ENCODE results near the gene ERBB4. TPM values are rescaled to one million over a fixed set of nuclear protein-coding genes. Genes with fewer than 3 reads are reported as not detected.

ERBB4 gene
- polyA plus RNA-seq, 2 of the 4 experiments (the other 2 are of a cell fraction) = not detected

DNA sequence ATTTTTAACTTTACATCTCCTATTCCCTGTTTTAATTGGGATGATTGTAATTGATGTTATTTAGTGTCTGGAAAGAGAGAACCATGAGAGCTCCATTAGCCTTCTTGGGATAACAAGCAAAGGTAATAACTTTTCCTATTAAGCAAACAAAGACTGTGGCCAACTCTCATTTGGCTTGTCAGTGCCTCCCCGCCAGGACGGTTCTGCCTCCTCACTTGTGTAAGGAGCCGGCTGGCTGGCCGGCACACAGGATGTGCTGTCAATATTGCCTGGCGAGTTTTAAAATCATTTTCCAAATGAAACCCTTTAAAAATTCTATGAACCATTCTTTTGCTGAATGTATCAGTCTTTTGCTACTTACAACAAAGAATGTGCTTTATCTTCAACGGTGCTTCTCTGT, 1083.9 kb downstream of the ERBB4 start (continued):
- TF ChIP-seq PBX3 (IDR thresholded peaks at IDR 0.05) = no peak

DNA sequence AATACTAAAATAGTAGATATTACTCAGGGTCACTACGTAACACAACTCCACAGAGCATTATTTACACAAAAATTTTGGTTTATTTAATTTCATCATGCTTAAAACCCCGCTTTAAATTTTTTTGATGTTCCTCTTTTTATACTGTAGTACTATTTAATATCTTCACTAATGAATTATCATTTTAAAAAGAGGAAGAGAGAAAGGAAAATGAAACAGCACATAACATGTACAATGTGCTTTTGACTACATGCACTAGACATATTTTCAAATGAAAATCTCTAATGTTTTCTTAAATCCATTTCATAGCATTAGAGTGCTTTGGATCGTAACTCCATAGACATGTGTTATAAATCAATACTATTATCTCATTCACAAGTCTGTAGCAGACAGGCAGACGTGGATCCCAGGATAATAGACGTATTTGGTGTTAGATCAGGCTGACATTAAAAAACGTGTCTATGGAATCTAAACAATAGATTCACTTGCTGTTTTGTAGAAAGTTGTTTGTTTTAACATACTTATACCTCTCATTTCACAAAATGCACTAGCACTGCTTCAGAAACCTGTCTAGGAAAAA, 1085.2 kb downstream of the ERBB4 start:
- no peak for FAIRE-seq
- no peak overlapping the region for H3K27ac ChIP-seq
- 45% methylated on average over 6 of the region's 6 CpGs for WGBS (ENCODE audit: missing lambda C conversion rate)
- no peak overlapping the region for H3K4me2 ChIP-seq
- no peak overlapping the region for H3K4me3 ChIP-seq
- TF ChIP-seq, protein P1, sequence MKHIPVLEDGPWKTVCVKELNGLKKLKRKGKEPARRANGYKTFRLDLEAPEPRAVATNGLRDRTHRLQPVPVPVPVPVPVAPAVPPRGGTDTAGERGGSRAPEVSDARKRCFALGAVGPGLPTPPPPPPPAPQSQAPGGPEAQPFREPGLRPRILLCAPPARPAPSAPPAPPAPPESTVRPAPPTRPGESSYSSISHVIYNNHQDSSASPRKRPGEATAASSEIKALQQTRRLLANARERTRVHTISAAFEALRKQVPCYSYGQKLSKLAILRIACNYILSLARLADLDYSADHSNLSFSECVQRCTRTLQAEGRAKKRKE (CRISPR knock-in tag; IDR thresholded peaks at IDR 0.05; ENCODE audit: low read depth) = no peak
- TF ChIP-seq RAD21 (conservative IDR thresholded peaks at IDR 0.05 in 1 of 2, IDR thresholded peaks at IDR 0.05 in 1 of 2) = no peak
- TF ChIP-seq JUN (IDR thresholded peaks at IDR 0.05) = no peak
- TF ChIP-seq EHF (CRISPR knock-in tag; IDR thresholded peaks at IDR 0.05) = no peak
- no peak for TF ChIP-seq ESRRA (IDR thresholded peaks at IDR 0.05; ENCODE audit: borderline replicate concordance, low read length)
- TF ChIP-seq CEBPB (IDR thresholded peaks at IDR 0.05) = no peak
- TF ChIP-seq FOSL2 (IDR thresholded peaks at IDR 0.05) = no peak
- no peak for TF ChIP-seq FOSL2 (CRISPR knock-in tag; IDR thresholded peaks at IDR 0.05)
- no peak for TF ChIP-seq MAX (IDR thresholded peaks at IDR 0.05)
- no peak for ATAC-seq
- no peak for DNase-seq (ENCODE audit: low read depth in 1 of 2, low spot score in 1 of 2)
- no peaks in the 10 kb centered on the region for H3K4me1 ChIP-seq
- no peaks in the 10 kb centered on the region for H3K9me3 ChIP-seq
- ChIA-PET POLR2A (no interaction called here), CTCF (interaction anchor here (2.5 kb wide), 1 partner anchor 12 kb away, joined by 6 read pairs; no protein-coding TSS in a partner anchor)

GRCh38 chr2:211451642-211452041, 1087.0 kb downstream of the ERBB4 start:
- ATAC-seq = no peak
- Histone ChIP-seq H3K27ac (no peak overlapping the region), H3K4me3 (no peak overlapping the region), H3K9me3 (no peaks in the 10 kb centered on the region), H3K4me1 (no peaks in the 10 kb centered on the region), H3K4me2 (no peak overlapping the region)
- no peak for TF ChIP-seq SMC3 (IDR thresholded peaks at IDR 0.05)
- no peak for TF ChIP-seq NFE2L2 (conservative IDR thresholded peaks at IDR 0.05; ENCODE audit: low read length)
- TF ChIP-seq EHF (CRISPR knock-in tag; IDR thresholded peaks at IDR 0.05) = no peak
- TF ChIP-seq, protein P2, sequence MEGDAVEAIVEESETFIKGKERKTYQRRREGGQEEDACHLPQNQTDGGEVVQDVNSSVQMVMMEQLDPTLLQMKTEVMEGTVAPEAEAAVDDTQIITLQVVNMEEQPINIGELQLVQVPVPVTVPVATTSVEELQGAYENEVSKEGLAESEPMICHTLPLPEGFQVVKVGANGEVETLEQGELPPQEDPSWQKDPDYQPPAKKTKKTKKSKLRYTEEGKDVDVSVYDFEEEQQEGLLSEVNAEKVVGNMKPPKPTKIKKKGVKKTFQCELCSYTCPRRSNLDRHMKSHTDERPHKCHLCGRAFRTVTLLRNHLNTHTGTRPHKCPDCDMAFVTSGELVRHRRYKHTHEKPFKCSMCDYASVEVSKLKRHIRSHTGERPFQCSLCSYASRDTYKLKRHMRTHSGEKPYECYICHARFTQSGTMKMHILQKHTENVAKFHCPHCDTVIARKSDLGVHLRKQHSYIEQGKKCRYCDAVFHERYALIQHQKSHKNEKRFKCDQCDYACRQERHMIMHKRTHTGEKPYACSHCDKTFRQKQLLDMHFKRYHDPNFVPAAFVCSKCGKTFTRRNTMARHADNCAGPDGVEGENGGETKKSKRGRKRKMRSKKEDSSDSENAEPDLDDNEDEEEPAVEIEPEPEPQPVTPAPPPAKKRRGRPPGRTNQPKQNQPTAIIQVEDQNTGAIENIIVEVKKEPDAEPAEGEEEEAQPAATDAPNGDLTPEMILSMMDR (IDR thresholded peaks at IDR 0.05) = no peak
- TF ChIP-seq, protein P3, sequence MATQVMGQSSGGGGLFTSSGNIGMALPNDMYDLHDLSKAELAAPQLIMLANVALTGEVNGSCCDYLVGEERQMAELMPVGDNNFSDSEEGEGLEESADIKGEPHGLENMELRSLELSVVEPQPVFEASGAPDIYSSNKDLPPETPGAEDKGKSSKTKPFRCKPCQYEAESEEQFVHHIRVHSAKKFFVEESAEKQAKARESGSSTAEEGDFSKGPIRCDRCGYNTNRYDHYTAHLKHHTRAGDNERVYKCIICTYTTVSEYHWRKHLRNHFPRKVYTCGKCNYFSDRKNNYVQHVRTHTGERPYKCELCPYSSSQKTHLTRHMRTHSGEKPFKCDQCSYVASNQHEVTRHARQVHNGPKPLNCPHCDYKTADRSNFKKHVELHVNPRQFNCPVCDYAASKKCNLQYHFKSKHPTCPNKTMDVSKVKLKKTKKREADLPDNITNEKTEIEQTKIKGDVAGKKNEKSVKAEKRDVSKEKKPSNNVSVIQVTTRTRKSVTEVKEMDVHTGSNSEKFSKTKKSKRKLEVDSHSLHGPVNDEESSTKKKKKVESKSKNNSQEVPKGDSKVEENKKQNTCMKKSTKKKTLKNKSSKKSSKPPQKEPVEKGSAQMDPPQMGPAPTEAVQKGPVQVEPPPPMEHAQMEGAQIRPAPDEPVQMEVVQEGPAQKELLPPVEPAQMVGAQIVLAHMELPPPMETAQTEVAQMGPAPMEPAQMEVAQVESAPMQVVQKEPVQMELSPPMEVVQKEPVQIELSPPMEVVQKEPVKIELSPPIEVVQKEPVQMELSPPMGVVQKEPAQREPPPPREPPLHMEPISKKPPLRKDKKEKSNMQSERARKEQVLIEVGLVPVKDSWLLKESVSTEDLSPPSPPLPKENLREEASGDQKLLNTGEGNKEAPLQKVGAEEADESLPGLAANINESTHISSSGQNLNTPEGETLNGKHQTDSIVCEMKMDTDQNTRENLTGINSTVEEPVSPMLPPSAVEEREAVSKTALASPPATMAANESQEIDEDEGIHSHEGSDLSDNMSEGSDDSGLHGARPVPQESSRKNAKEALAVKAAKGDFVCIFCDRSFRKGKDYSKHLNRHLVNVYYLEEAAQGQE (IDR thresholded peaks at IDR 0.05) = no peak
- no peak for DNase-seq (ENCODE audit: low read depth in 1 of 2, low spot score in 1 of 2)
- FAIRE-seq = no peak
- 56% methylated on average over 2 of the region's 2 CpGs for WGBS (ENCODE audit: missing lambda C conversion rate)
- ChIA-PET CTCF (interaction anchor here (0.5 kb wide), 1 partner anchor 17 kb away, joined by 4 read pairs; no protein-coding TSS in a partner anchor), POLR2A (no interaction called here)
